HG03103 (cell line): ENCODE data around the gene PLEK.
"Not testable (repeated sequence)": the region's sequence is repeated elsewhere in the genome, so short reads cannot be mapped to it uniquely, and the experiment has no call there.

Source experiments
- ATAC-seq: cut with Tn5 transposase; IDR thresholded peaks from one replicate; pipeline ENCODE4 v1.9.1; 2021; ENCODE audit warnings: low read depth; ENCODE audit not compliant: unreplicated experiment

Gene PLEK

GRCh38 chr2:68436270-68436669 is 71.2 kb downstream of the PLEK start:
- ATAC-seq, result no peak

GRCh38 chr2:68438455-68439303 is 73.6 kb downstream of the PLEK start:
- ATAC-seq, result no peak

GRCh38 chr2:68441179-68441993 is 76.3 kb downstream of the PLEK start:
- ATAC-seq, result peak; percentile 93

GRCh38 chr2:68441994-68442322 is 76.9 kb downstream of the PLEK start:
- ATAC-seq, result no peak

GRCh38 chr2:68446425-68446824 is 81.3 kb downstream of the PLEK start:
- ATAC-seq, result not testable (repeated sequence)
